CD8-positive, alpha-beta memory T cell (primary cell): ENCODE results near the gene ZMYM4. TPM values are rescaled to one million over a fixed set of nuclear protein-coding genes. Genes with fewer than 3 reads are reported as not detected.
"Not testable (repeated sequence)": the region's sequence is repeated elsewhere in the genome, so short reads cannot be mapped to it uniquely, and the experiment has no call there.

ENCODE experiments used
- CTCF ChIA-PET: fragments of 350-600 bp; sonication (Branson Sonifier 250); formaldehyde crosslinking; loops from one replicate; lab custom pipeline; 2021; ENCODE audit warnings: antibody characterized with exemption; lab: Charles Lee
- POLR2A ChIA-PET: fragments of 350-600 bp; sonication (Branson Sonifier 250); formaldehyde crosslinking; loops from one replicate; lab custom pipeline; 2021; ENCODE audit warnings: antibody characterized with exemption; lab: Charles Lee
- DNase-seq, 5 donors: peaks; one replicate each; pipeline versions ENCODE4 v3.0.0 to v3.0.0-alpha.2; 2020 to 2022; ENCODE audit warnings: mixed read lengths in 1 of 5
- H3K27ac ChIP-seq: one replicate; pipeline ENCODE4 v1.7.0; 2013; ENCODE audit warnings: low read depth, mild to moderate bottlenecking, low read length, moderate library complexity
- H3K27me3 ChIP-seq: 2 replicates; pipeline ENCODE4 v1.7.0; 2013; ENCODE audit warnings: low read length, mild to moderate bottlenecking; ENCODE audit not compliant: insufficient read depth, poor library complexity, severe bottlenecking
- H3K36me3 ChIP-seq: 2 replicates; pipeline ENCODE4 v1.7.0; 2013; ENCODE audit warnings: mild to moderate bottlenecking, low read length, moderate library complexity; ENCODE audit not compliant: insufficient read depth
- H3K4me1 ChIP-seq: 2 replicates; pipeline ENCODE4 v1.7.0; 2013; ENCODE audit warnings: mild to moderate bottlenecking, low read length, moderate library complexity; ENCODE audit not compliant: insufficient read depth
- H3K4me3 ChIP-seq: 2 replicates; pipeline ENCODE4 v1.7.0; 2013; ENCODE audit warnings: mild to moderate bottlenecking, low read length
- H3K9me3 ChIP-seq: 2 replicates; pipeline ENCODE4 v1.7.0; 2013; ENCODE audit warnings: mild to moderate bottlenecking, low read length
- H3K27ac Mint-ChIP-seq, 8 donors: one replicate each; pipeline ENCODE4 v1.8.0; 2020 to 2021; ENCODE audit warnings: mixed read lengths in 8 of 8, mild to moderate bottlenecking in 6 of 8, inconsistent platforms in 3 of 8, moderate library complexity in 3 of 8
- H3K27me3 Mint-ChIP-seq, 2 donors: one replicate each; pipeline ENCODE4 v1.8.0; 2020 to 2021; ENCODE audit warnings: mixed read lengths in 2 of 2, mild to moderate bottlenecking in 1 of 2, moderate library complexity in 1 of 2
- H3K36me3 Mint-ChIP-seq, 3 donors: one replicate each; pipeline ENCODE4 v1.8.0; 2020 to 2021; ENCODE audit warnings: mixed read lengths in 3 of 3, inconsistent platforms in 1 of 3, mild to moderate bottlenecking in 1 of 3
- H3K4me1 Mint-ChIP-seq, 3 donors: one replicate each; pipeline ENCODE4 v1.8.0; 2020 to 2021; ENCODE audit warnings: mixed read lengths in 3 of 3, inconsistent platforms in 1 of 3, mild to moderate bottlenecking in 1 of 3
- H3K4me3 Mint-ChIP-seq, 7 donors: one replicate each; pipeline ENCODE4 v1.8.0; 2020 to 2021; ENCODE audit warnings: mixed read lengths in 7 of 7, mild to moderate bottlenecking in 6 of 7, moderate library complexity in 4 of 7, inconsistent platforms in 2 of 7
- H3K9me3 Mint-ChIP-seq, 5 donors: one replicate each; pipeline ENCODE4 v1.8.0; 2020 to 2022; ENCODE audit warnings: mixed read lengths in 5 of 5, mild to moderate bottlenecking in 3 of 5, moderate library complexity in 2 of 5, inconsistent platforms in 1 of 5
- polyA plus RNA-seq: library from polyadenylated mRNA; unstranded; fragments of 300-500 nt; fragmentation: Illumina TruSeq; gene quantifications from one replicate; pipeline ENCODE4 v1.2.3, GENCODE V29; 2021
- total RNA-seq, 2 experiments: library from RNA; stranded (reverse); gene quantifications; one replicate each; pipeline ENCODE4 v1.2.3, GENCODE V29; 2021

Gene ZMYM4
- total and polyA plus RNA-seq, 3 experiments from 2014 or later, result 25.5 to 30.9 (median 26.2) TPM

DNA sequence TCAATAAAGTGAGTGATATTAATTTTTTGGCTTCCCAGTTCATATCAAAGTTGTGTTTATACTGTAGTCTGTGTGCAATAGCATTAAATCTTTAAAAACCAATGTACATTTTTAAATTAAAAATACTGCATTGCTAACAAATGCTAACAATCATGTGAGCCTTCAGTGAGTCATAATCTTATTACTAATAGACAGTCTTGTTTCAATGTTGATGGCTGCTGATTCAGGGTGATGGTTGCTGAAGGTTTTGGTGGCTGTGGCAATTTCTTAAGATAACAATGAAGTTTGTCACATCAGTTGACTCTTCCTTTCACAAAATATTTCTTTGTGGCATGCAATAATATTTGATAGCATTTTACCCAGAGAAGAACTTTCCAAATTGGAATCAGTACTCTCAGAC, 109.0 kb downstream of the ZMYM4 start:
- no peaks in the 10 kb centered on the region for H3K4me1 ChIP-seq
- ChIA-PET POLR2A (no interaction called here), CTCF (no interaction called here)
- Mint-ChIP-seq H3K36me3 (peaks cover 0 to 14% (median 11%) of the 10 kb centered on the region in 3 donors), H3K27me3 (no peaks in the 10 kb centered on the region), H3K4me1 (no peaks in the 10 kb centered on the region), H3K4me3 (no peak overlapping the region), H3K9me3 (no peaks in the 10 kb centered on the region), H3K27ac (no peak overlapping the region)
- H3K27me3 ChIP-seq, result no peaks in the 10 kb centered on the region
- no peak overlapping the region for H3K27ac ChIP-seq
- no peaks in the 10 kb centered on the region for H3K36me3 ChIP-seq
- H3K9me3 ChIP-seq, result no peaks in the 10 kb centered on the region
- DNase-seq, result no peak
- H3K4me3 ChIP-seq, result no peak overlapping the region

GRCh38 chr1:35379317-35380000, 111.0 kb downstream of the ZMYM4 start:
- Mint-ChIP-seq H3K27me3 (no peaks in the 10 kb centered on the region), H3K36me3 (peaks cover 0 to 18% (median 11%) of the 10 kb centered on the region in 3 donors), H3K4me1 (no peaks in the 10 kb centered on the region), H3K4me3 (no peak overlapping the region), H3K27ac (no peak overlapping the region), H3K9me3 (no peaks in the 10 kb centered on the region)
- Histone ChIP-seq H3K4me3 (no peak overlapping the region), H3K36me3 (no peaks in the 10 kb centered on the region), H3K27ac (no peak overlapping the region), H3K9me3 (no peaks in the 10 kb centered on the region), H3K27me3 (no peaks in the 10 kb centered on the region), H3K4me1 (no peaks in the 10 kb centered on the region)
- POLR2A ChIA-PET, result no interaction called here
- CTCF ChIA-PET, result no interaction called here
- DNase-seq, result no peak

DNA sequence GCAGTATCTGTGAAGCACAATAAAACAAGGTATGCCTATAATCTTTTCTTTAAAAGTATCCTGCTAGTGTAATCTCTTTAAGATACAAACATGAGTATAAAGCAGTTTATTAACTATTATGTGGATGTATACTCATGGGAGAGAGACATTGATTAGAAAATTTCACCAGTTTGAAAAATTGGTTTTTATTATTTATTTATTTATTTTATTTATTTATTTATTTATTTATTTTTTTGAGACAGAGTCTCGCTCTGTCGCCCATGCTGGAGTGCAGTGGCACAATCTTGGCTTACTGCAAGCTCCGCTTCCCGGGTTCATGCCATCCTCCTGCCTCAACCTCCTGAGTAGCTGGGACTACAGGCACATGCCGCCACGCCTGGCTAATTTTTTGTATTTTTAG, 111.6 kb downstream of the ZMYM4 start:
- CTCF ChIA-PET, result not testable (repeated sequence)

GRCh38 chr1:35382107-35382506, 113.6 kb downstream of the ZMYM4 start:
- Mint-ChIP-seq H3K4me3 (no peak overlapping the region), H3K9me3 (no peaks in the 10 kb centered on the region), H3K4me1 (no peaks in the 10 kb centered on the region), H3K27ac (no peak overlapping the region), H3K27me3 (no peaks in the 10 kb centered on the region), H3K36me3 (peaks cover 0 to 27% (median 7%) of the 10 kb centered on the region in 3 donors)
- Histone ChIP-seq H3K36me3 (peaks cover 4% of the 10 kb centered on the region), H3K4me3 (no peak overlapping the region), H3K9me3 (no peaks in the 10 kb centered on the region), H3K27ac (no peak overlapping the region), H3K4me1 (no peaks in the 10 kb centered on the region), H3K27me3 (no peaks in the 10 kb centered on the region)
- ChIA-PET CTCF (no interaction called here), POLR2A (no interaction called here)
- DNase-seq, result no peak

More for the DNA sequence above, 111.6 kb downstream of the ZMYM4 start:
- DNase-seq, H3K27me3 ChIP-seq, H3K4me1 Mint-ChIP-seq, H3K27ac ChIP-seq, POLR2A ChIA-PET, H3K36me3 ChIP-seq, H3K9me3 ChIP-seq, H3K27ac Mint-ChIP-seq, H3K4me3 Mint-ChIP-seq, H3K4me3 ChIP-seq, H3K27me3 Mint-ChIP-seq, H3K4me1 ChIP-seq, H3K9me3 Mint-ChIP-seq: not testable (repeated sequence)
- H3K36me3 Mint-ChIP-seq, result peaks cover 0 to 16% (median 6%) of the 10 kb centered on the region in 3 donors

- no peak overlapping the region for H3K27ac ChIP-seq
- DNase-seq, result no peak
- Mint-ChIP-seq H3K4me1 (no peaks in the 10 kb centered on the region), H3K4me3 (no peak overlapping the region), H3K27ac (peak overlapping the region in 2 of 8 donors; percentile 0 to 22), H3K9me3 (no peaks in the 10 kb centered on the region), H3K36me3 (peaks cover 0 to 50% (median 18%) of the 10 kb centered on the region in 3 donors), H3K27me3 (no peaks in the 10 kb centered on the region)
- ChIA-PET CTCF (no interaction called here), POLR2A (no interaction called here)
- H3K27me3 ChIP-seq, result no peaks in the 10 kb centered on the region
- no peaks in the 10 kb centered on the region for H3K9me3 ChIP-seq
- peaks cover 9% of the 10 kb centered on the region for H3K36me3 ChIP-seq
- no peak overlapping the region for H3K4me3 ChIP-seq
- H3K4me1 ChIP-seq, result no peaks in the 10 kb centered on the region
Measured at GRCh38 chr1:35386290-35386689, 117.8 kb downstream of the ZMYM4 start.

- peaks cover 0 to 48% (median 16%) of the 10 kb centered on the region in 3 donors for H3K36me3 Mint-ChIP-seq
- no peaks in the 10 kb centered on the region for H3K9me3 Mint-ChIP-seq
- no peak overlapping the region for H3K4me3 Mint-ChIP-seq
- no peak for DNase-seq
- H3K27ac ChIP-seq, result no peak overlapping the region
- peaks cover 9% of the 10 kb centered on the region for H3K36me3 ChIP-seq
- no peaks in the 10 kb centered on the region for H3K4me1 ChIP-seq
- H3K4me1 Mint-ChIP-seq, result no peaks in the 10 kb centered on the region
- H3K27me3 ChIP-seq, result no peaks in the 10 kb centered on the region
- no peaks in the 10 kb centered on the region for H3K27me3 Mint-ChIP-seq
- H3K27ac Mint-ChIP-seq, result peak overlapping the region in 1 of 8 donors; percentile 15
- POLR2A ChIA-PET, result no interaction called here
- CTCF ChIA-PET, result no interaction called here
- H3K9me3 ChIP-seq, result no peaks in the 10 kb centered on the region
- no peak overlapping the region for H3K4me3 ChIP-seq
Measured at GRCh38 chr1:35386959-35387358, 118.5 kb downstream of the ZMYM4 start.

DNA sequence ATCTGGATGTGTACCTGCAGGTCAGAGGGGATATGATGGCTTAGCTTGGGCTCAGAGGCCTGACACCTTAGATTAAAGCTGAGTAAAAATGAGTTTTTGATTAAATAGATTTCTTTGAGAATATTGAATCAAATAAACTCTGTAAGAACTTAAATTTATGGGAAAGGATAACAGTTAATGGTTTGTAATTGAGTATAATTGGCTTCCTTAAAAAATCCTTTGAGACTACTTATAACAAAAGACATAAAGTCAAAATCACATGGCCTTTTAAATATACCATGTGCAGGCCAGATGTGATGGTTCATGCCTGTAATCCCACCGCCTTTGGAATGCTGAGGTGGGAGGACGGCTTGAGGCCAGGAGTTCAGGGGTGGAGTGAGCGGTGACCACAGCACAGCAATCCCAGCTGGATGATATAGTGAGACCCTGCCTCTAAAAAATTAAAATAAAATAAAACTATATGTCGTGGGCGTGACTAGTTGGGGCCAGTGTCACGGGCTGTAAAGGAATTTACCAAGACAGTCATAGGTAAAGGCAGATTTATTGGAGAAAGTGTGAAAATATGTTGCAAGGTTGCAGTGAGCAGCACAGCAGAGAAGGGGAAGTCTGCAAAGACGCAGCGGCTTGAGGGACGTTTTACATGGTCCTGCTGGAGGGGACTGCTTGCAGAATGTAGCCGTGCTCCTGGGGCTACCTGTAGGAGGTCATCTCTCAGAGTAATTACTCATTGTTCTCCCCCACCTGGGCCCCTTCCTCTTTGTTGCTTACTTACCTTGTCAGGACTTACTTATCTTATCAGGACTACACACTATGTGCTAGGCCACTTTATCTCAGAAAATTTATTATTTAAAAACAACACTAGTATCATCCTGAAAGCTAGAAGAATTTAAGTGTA, 122.3 kb downstream of the ZMYM4 start:
- POLR2A ChIA-PET, result no interaction called here
- Histone ChIP-seq H3K27ac (no peak overlapping the region), H3K9me3 (no peaks in the 10 kb centered on the region)

DNA sequence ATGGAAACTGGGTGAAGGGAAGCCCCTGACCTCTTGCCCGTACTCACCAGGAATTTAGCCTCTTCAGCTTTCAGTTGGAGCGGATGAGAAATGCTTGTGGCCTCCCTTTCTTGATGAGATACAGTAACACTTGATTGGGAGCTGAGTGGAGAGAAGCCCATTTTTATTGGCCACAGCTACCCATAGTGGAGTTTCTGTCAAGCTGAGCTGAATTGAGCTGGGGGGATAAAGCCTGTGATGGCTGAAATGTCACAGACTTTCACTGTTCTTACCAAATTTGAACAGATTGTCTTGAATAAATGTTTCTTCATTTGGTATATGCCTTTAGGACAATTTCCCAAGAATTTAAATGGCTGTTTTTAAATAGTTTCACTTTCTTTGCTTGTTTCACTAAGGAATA, 125.9 kb downstream of the ZMYM4 start:
- no peaks in the 10 kb centered on the region for H3K4me1 ChIP-seq
- H3K4me3 ChIP-seq, result no peak overlapping the region
- no peaks in the 10 kb centered on the region for H3K9me3 ChIP-seq
- H3K27ac ChIP-seq, result no peak overlapping the region
- H3K36me3 ChIP-seq, result peaks cover 25% of the 10 kb centered on the region
- H3K27me3 Mint-ChIP-seq, result no peaks in the 10 kb centered on the region
- POLR2A ChIA-PET, result no interaction called here
- no peak overlapping the region for H3K4me3 Mint-ChIP-seq
- no peaks in the 10 kb centered on the region for H3K9me3 Mint-ChIP-seq
- no peaks in the 10 kb centered on the region for H3K27me3 ChIP-seq
- CTCF ChIA-PET, result interaction anchor here (0.5 kb wide), 1 partner anchor 93 kb away, joined by 4 read pairs; no protein-coding TSS in a partner anchor
- peaks cover 3 to 74% (median 30%) of the 10 kb centered on the region in 3 donors for H3K36me3 Mint-ChIP-seq
- no peak for DNase-seq
- peak overlapping the region in 3 of 8 donors; percentile 12 to 88 (median 68) for H3K27ac Mint-ChIP-seq
- H3K4me1 Mint-ChIP-seq, result peaks cover 6 to 13% (median 9%) of the 10 kb centered on the region in 3 donors

More for the DNA sequence above, 122.3 kb downstream of the ZMYM4 start:
- Mint-ChIP-seq H3K27me3 (no peaks in the 10 kb centered on the region), H3K4me3 (no peak overlapping the region), H3K9me3 (no peaks in the 10 kb centered on the region), H3K27ac (no peak overlapping the region), H3K36me3 (peaks cover 0 to 68% (median 25%) of the 10 kb centered on the region in 3 donors), H3K4me1 (no peaks in the 10 kb centered on the region)
- Histone ChIP-seq H3K4me1 (no peaks in the 10 kb centered on the region), H3K27me3 (no peaks in the 10 kb centered on the region), H3K4me3 (no peak overlapping the region), H3K36me3 (peaks cover 13% of the 10 kb centered on the region)
- DNase-seq, result no peak
- CTCF ChIA-PET, result no interaction called here
